Parathyroid adenoma (tissue), 2 donors: ENCODE data around the gene RNU6-1.

Source experiments
- H2AFZ ChIP-seq: fragments of 300-600 bp; sonication (generic); one replicate; pipeline ENCODE4 v1.7.0; 2017; ENCODE audit warnings: antibody characterized with exemption, mild to moderate bottlenecking
- H3K27ac ChIP-seq: fragments of 300-600 bp; sonication (generic); one replicate; pipeline ENCODE4 v1.7.0; 2017
- H3K27me3 ChIP-seq: fragments of 300-600 bp; sonication (generic); one replicate; pipeline ENCODE4 v1.7.0; 2017; ENCODE audit warnings: low read length; ENCODE audit not compliant: control insufficient read depth, insufficient read depth
- H3K36me3 ChIP-seq: fragments of 300-600 bp; sonication (generic); one replicate; pipeline ENCODE4 v1.7.0; 2017; ENCODE audit warnings: low read length; ENCODE audit not compliant: control insufficient read depth, insufficient read depth
- H3K4me1 ChIP-seq: fragments of 300-600 bp; sonication (generic); one replicate; pipeline ENCODE4 v1.7.0; 2017; ENCODE audit warnings: control low read depth
- H3K4me2 ChIP-seq: fragments of 300-600 bp; sonication (generic); one replicate; pipeline ENCODE4 v1.7.0; 2017; ENCODE audit warnings: low read length
- H3K4me3 ChIP-seq: fragments of 300-600 bp; sonication (generic); one replicate; pipeline ENCODE4 v1.7.0; 2017; ENCODE audit warnings: low read depth, low read length
- H3K79me2 ChIP-seq: fragments of 300-600 bp; sonication (generic); one replicate; pipeline ENCODE4 v1.7.0; 2017; ENCODE audit warnings: control low read depth
- H3K9ac ChIP-seq: fragments of 300-600 bp; sonication (generic); one replicate; pipeline ENCODE4 v1.7.0; 2017; ENCODE audit warnings: mild to moderate bottlenecking
- H3K9me3 ChIP-seq: fragments of 300-600 bp; sonication (generic); one replicate; pipeline ENCODE4 v1.7.0; 2017; ENCODE audit warnings: low read length; ENCODE audit not compliant: control insufficient read depth
- CTCF ChIP-seq: fragments of 300-600 bp; sonication (generic); IDR thresholded peaks from one replicate; pipeline ENCODE4 v1.7.0; 2017; ENCODE audit warnings: antibody characterized with exemption, mild to moderate bottlenecking
- donor health status: primary hyperparathyroidism.

Gene RNU6-1

GRCh38 chr15:67836477-67836876, 3.4 kb downstream of the RNU6-1 start:
- Histone ChIP-seq H3K79me2 (no peaks in the 10 kb centered on the region), H3K27ac (no peak overlapping the region), H2AFZ (no peak overlapping the region), H3K27me3 (no peaks in the 10 kb centered on the region), H3K4me2 (peak overlapping the region; percentile 65), H3K4me1 (peaks cover 3% of the 10 kb centered on the region), H3K36me3 (no peaks in the 10 kb centered on the region), H3K9me3 (no peaks in the 10 kb centered on the region), H3K9ac (no peak overlapping the region), H3K4me3 (no peak overlapping the region)
- peak; percentile 65 for TF ChIP-seq CTCF

GRCh38 chr15:67836134-67836455, 3.8 kb downstream of the RNU6-1 start:
- H3K79me2 ChIP-seq = no peaks in the 10 kb centered on the region
- no peak for TF ChIP-seq CTCF
- no peak overlapping the region for H3K9ac ChIP-seq
- H3K27me3 ChIP-seq = no peaks in the 10 kb centered on the region
- no peak overlapping the region for H3K27ac ChIP-seq
- H2AFZ ChIP-seq = peak overlapping the region; percentile 29
- no peak overlapping the region for H3K4me3 ChIP-seq
- H3K4me2 ChIP-seq = peak overlapping the region; percentile 65
- H3K4me1 ChIP-seq = peaks cover 3% of the 10 kb centered on the region
- no peaks in the 10 kb centered on the region for H3K36me3 ChIP-seq
- H3K9me3 ChIP-seq = no peaks in the 10 kb centered on the region

- Histone ChIP-seq H2AFZ (peak overlapping the region; percentile 56), H3K36me3 (no peaks in the 10 kb centered on the region), H3K9me3 (no peaks in the 10 kb centered on the region), H3K4me3 (peak overlapping the region; percentile 22), H3K4me2 (peak overlapping the region; percentile 65), H3K79me2 (no peaks in the 10 kb centered on the region), H3K9ac (no peak overlapping the region), H3K4me1 (peaks cover 3% of the 10 kb centered on the region), H3K27me3 (no peaks in the 10 kb centered on the region), H3K27ac (no peak overlapping the region)
- TF ChIP-seq CTCF = no peak
Measured at GRCh38 chr15:67835297-67836133, 4.3 kb downstream of the RNU6-1 start.

- Histone ChIP-seq H3K36me3 (no peaks in the 10 kb centered on the region), H3K79me2 (no peaks in the 10 kb centered on the region), H3K27ac (no peak overlapping the region), H2AFZ (peak overlapping the region; percentile 56), H3K27me3 (no peaks in the 10 kb centered on the region), H3K4me1 (peaks cover 3% of the 10 kb centered on the region), H3K4me3 (peak overlapping the region; percentile 22), H3K4me2 (peak overlapping the region; percentile 21), H3K9me3 (no peaks in the 10 kb centered on the region), H3K9ac (no peak overlapping the region)
- no peak for TF ChIP-seq CTCF
Measured at GRCh38 chr15:67834581-67835296, 5.1 kb downstream of the RNU6-1 start.
